KMS-11 (cell line): Measurements from ENCODE around the gene AXDND1.

Source experiments
- H2AFZ ChIP-seq: fragments of 200-600 bp; sonication (generic); 2 replicates; pipeline ENCODE4 v1.6.1; 2016; ENCODE audit warnings: antibody characterized with exemption, mixed run types, low read depth
- H3K27ac ChIP-seq: fragments of 200-600 bp; sonication (generic); 2 replicates; pipeline ENCODE4 v1.6.1; 2016; ENCODE audit warnings: mild to moderate bottlenecking, mixed run types
- H3K27me3 ChIP-seq: fragments of 200-600 bp; sonication (generic); 2 replicates; pipeline ENCODE4 v1.6.1; 2017; ENCODE audit warnings: mild to moderate bottlenecking, low read depth, mixed run types, moderate library complexity; ENCODE audit not compliant: insufficient read depth
- H3K36me3 ChIP-seq: fragments of 200-600 bp; sonication (generic); 2 replicates; pipeline ENCODE4 v1.6.1; 2017; ENCODE audit warnings: mild to moderate bottlenecking, mixed run types; ENCODE audit not compliant: insufficient read depth
- H3K4me1 ChIP-seq: fragments of 200-600 bp; sonication (generic); 2 replicates; pipeline ENCODE4 v1.6.1; 2016; ENCODE audit warnings: mild to moderate bottlenecking, low read depth, mixed run types; ENCODE audit not compliant: poor library complexity, severe bottlenecking
- H3K4me2 ChIP-seq: fragments of 200-600 bp; sonication (generic); 2 replicates; pipeline ENCODE4 v1.7.0; 2016; ENCODE audit warnings: mild to moderate bottlenecking, mixed run types
- H3K4me3 ChIP-seq: fragments of 200-600 bp; sonication (generic); IDR thresholded peaks from 2 replicates; pipeline ENCODE4 v1.6.1; 2017; ENCODE audit warnings: low read depth, low read length, mixed read lengths; ENCODE audit not compliant: insufficient read depth
- H3K79me2 ChIP-seq: fragments of 200-600 bp; sonication (generic); 2 replicates; pipeline ENCODE4 v1.6.1; 2016; ENCODE audit warnings: low read depth, mixed run types; ENCODE audit not compliant: insufficient read depth
- H3K9ac ChIP-seq: fragments of 200-600 bp; sonication (generic); 2 replicates; pipeline ENCODE4 v1.6.1; 2016; ENCODE audit warnings: mild to moderate bottlenecking, mixed run types
- H4K20me1 ChIP-seq: fragments of 200-600 bp; sonication (generic); 2 replicates; pipeline ENCODE4 v1.6.1; 2016; ENCODE audit warnings: mild to moderate bottlenecking, mixed run types; ENCODE audit not compliant: insufficient read depth
- TF ChIP-seq, protein P1 (sequence below): fragments of 200-600 bp; sonication (generic); conservative IDR thresholded peaks from 2 replicates; pipeline ENCODE4 v1.6.1; 2017; ENCODE audit warnings: low read depth, mild to moderate bottlenecking, antibody characterized with exemption, low read length, moderate library complexity, mixed read lengths

Gene AXDND1

DNA sequence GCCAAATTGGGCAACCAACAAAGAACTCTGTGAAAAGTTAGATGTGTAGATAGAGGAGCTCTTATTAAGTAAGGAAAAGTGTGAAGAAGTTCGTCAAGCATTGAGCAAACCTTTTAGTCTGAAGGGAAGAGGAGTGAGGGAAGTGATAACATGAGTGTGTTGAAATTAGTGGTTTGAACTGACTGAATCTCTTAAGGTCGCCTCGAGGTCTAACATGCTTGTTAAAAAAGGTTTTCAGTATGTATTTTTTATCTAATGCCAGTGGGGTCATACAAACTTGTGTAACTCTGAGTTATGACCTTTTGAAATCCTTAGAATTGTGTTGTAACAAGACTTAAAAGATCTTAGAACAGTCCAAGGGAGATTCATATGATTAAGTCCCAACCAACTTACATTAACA is 38.1 kb upstream of the AXDND1 start:
- TF ChIP-seq, protein P1, sequence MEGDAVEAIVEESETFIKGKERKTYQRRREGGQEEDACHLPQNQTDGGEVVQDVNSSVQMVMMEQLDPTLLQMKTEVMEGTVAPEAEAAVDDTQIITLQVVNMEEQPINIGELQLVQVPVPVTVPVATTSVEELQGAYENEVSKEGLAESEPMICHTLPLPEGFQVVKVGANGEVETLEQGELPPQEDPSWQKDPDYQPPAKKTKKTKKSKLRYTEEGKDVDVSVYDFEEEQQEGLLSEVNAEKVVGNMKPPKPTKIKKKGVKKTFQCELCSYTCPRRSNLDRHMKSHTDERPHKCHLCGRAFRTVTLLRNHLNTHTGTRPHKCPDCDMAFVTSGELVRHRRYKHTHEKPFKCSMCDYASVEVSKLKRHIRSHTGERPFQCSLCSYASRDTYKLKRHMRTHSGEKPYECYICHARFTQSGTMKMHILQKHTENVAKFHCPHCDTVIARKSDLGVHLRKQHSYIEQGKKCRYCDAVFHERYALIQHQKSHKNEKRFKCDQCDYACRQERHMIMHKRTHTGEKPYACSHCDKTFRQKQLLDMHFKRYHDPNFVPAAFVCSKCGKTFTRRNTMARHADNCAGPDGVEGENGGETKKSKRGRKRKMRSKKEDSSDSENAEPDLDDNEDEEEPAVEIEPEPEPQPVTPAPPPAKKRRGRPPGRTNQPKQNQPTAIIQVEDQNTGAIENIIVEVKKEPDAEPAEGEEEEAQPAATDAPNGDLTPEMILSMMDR: no peak
- H3K4me2 ChIP-seq: no peak overlapping the region
- no peaks in the 10 kb centered on the region for H4K20me1 ChIP-seq
- H3K27ac ChIP-seq: no peak overlapping the region
- H3K36me3 ChIP-seq: no peaks in the 10 kb centered on the region
- H2AFZ ChIP-seq: no peak overlapping the region
- H3K9ac ChIP-seq: no peak overlapping the region
- H3K4me3 ChIP-seq: no peak overlapping the region
- H3K27me3 ChIP-seq: no peaks in the 10 kb centered on the region
- no peaks in the 10 kb centered on the region for H3K79me2 ChIP-seq
- no peaks in the 10 kb centered on the region for H3K4me1 ChIP-seq

- Histone ChIP-seq H3K4me2 (no peak overlapping the region), H4K20me1 (no peaks in the 10 kb centered on the region), H3K27me3 (no peaks in the 10 kb centered on the region), H2AFZ (no peak overlapping the region), H3K4me3 (no peak overlapping the region), H3K4me1 (no peaks in the 10 kb centered on the region), H3K9ac (no peak overlapping the region), H3K27ac (no peak overlapping the region), H3K79me2 (no peaks in the 10 kb centered on the region), H3K36me3 (no peaks in the 10 kb centered on the region)
- TF ChIP-seq, protein P1: no peak
Observed at GRCh38 chr1:179329862-179330261, 35.9 kb upstream of the AXDND1 start.

DNA sequence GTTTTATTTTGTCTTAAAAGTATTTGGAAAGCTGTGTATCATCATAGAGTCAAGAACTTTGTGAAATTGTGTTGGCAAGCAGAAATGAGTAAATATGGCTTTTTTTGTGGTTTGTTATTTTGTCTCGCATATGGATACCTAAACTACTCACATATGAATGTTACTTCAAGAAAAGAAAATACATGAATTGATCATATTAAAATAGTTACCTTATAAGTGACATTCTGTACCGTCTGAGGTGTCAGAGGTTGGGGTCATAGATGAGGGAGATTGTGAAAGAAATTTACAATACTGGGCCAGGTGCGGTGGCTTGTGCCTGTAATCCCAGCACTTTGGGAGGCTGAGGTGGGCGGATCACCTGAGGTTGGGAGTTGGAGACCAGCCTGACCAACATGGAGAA is 31.3 kb upstream of the AXDND1 start:
- no peaks in the 10 kb centered on the region for H4K20me1 ChIP-seq
- H3K36me3 ChIP-seq: no peaks in the 10 kb centered on the region
- no peaks in the 10 kb centered on the region for H3K27me3 ChIP-seq
- H3K4me2 ChIP-seq: no peak overlapping the region
- no peaks in the 10 kb centered on the region for H3K4me1 ChIP-seq
- TF ChIP-seq, protein P1: no peak
- H3K9ac ChIP-seq: no peak overlapping the region
- no peak overlapping the region for H3K4me3 ChIP-seq
- H3K27ac ChIP-seq: no peak overlapping the region
- no peak overlapping the region for H2AFZ ChIP-seq
- no peaks in the 10 kb centered on the region for H3K79me2 ChIP-seq

DNA sequence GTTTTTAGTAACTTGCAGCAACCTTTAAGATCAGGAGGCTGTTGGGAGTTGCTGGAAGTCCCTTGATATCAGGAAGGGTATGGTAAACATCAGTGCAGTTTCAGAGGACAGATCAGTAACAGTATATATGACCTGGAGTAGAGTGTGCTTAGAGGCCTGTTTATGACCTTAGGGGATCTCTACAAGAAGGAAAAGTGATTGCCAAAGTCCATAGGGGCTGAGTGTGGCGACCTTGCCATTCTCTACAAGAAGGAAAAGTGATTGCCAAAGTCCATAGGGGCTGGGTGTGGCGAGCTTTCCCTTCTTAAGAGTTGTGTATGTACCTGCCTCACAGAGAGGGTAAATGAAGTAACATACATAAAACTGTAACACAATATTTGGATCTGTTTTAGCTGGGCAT is 28.5 kb upstream of the AXDND1 start:
- no peaks in the 10 kb centered on the region for H3K79me2 ChIP-seq
- no peaks in the 10 kb centered on the region for H3K4me1 ChIP-seq
- no peak overlapping the region for H3K27ac ChIP-seq
- no peak overlapping the region for H3K9ac ChIP-seq
- no peak overlapping the region for H3K4me3 ChIP-seq
- no peak overlapping the region for H2AFZ ChIP-seq
- H3K4me2 ChIP-seq: no peak overlapping the region
- TF ChIP-seq, protein P1: no peak
- no peaks in the 10 kb centered on the region for H4K20me1 ChIP-seq
- peaks cover 4% of the 10 kb centered on the region; the same call in 1 of the 2 replicates for H3K36me3 ChIP-seq
- no peaks in the 10 kb centered on the region for H3K27me3 ChIP-seq
